Upper lobe of left lung (tissue), 4 donors: Measurements from ENCODE around the gene C1orf174.

Experiments used
- EP300 ChIP-seq, 4 donors: sonication (generic); formaldehyde crosslinking; IDR thresholded peaks; one replicate each; pipeline ENCODE4 v1.5.1; 2017; ENCODE audit warnings: antibody characterized with exemption in 4 of 4, control low read depth in 2 of 4
- POLR2A ChIP-seq, 4 donors: fragments of 450-650 bp; IDR thresholded peaks; one replicate each; pipeline ENCODE4 v1.5.1; 2016 to 2017; ENCODE audit warnings: antibody characterized with exemption in 4 of 4, mild to moderate bottlenecking in 2 of 4
- TF ChIP-seq, protein P1 (sequence below), 6 experiments: fragments of 450-650 bp in 4 of 6; fragments of 200-600 bp in 2 of 6; sonication (generic) in 2 of 6; IDR thresholded peaks; one replicate each; pipeline ENCODE4 v1.5.1; 2016 to 2019; ENCODE audit warnings: antibody characterized with exemption in 6 of 6

DNA sequence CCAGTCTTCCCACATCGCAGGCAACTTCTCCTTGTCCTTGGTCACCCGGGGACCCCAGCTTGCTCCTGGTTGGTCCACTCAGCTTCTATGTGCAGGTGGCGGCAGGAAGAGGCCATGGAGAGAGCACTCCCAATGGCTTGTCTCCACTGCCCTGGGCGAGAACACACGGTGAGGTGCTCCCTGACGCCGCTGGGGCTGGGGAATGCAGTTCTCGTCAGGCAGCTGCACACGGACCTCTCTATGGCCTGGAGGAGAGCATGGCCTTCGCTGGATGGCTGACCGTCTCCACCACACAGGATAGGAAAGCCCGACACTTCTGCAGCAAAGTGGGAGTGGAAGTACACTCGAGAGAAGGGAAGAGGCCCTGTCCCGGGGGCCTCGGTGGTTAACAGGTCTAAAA is 11.8 kb downstream of the C1orf174 start:
- no peak for TF ChIP-seq POLR2A (IDR thresholded peaks at IDR 0.05)
- TF ChIP-seq, protein P1, sequence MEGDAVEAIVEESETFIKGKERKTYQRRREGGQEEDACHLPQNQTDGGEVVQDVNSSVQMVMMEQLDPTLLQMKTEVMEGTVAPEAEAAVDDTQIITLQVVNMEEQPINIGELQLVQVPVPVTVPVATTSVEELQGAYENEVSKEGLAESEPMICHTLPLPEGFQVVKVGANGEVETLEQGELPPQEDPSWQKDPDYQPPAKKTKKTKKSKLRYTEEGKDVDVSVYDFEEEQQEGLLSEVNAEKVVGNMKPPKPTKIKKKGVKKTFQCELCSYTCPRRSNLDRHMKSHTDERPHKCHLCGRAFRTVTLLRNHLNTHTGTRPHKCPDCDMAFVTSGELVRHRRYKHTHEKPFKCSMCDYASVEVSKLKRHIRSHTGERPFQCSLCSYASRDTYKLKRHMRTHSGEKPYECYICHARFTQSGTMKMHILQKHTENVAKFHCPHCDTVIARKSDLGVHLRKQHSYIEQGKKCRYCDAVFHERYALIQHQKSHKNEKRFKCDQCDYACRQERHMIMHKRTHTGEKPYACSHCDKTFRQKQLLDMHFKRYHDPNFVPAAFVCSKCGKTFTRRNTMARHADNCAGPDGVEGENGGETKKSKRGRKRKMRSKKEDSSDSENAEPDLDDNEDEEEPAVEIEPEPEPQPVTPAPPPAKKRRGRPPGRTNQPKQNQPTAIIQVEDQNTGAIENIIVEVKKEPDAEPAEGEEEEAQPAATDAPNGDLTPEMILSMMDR (IDR thresholded peaks at IDR 0.05) = no peak
- no peak for TF ChIP-seq EP300 (IDR thresholded peaks at IDR 0.05)
